Measurements from ENCODE around the gene TGFBR3. TPM values are rescaled to one million over a fixed set of nuclear protein-coding genes. Genes with fewer than 3 reads are reported as not detected.

The TGFBR3 gene
- total RNA-seq, 2 donors from 2014 or later: 60.8 to 62.4 TPM

DNA sequence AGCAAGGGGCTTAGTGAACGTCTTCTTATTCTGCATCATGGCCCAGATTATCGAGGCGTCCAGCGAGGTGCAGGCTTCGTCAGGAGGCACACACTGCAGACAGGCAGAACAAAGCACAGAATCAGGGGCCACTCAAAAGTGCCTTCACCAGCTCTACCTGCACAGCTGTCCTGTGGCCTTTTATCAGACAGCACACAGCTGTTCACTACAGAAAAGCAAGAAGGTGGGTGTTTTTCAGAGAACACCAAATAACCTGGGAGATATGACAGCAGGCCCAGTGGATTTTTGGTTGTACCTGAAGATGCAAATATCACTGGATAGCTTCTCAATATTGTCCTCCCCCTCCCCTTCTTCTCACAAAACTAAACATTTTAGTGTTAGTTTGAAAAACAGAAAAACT, 177.3 kb downstream of the TGFBR3 start:
- no peak for TF ChIP-seq CTCF (IDR thresholded peaks at IDR 0.05)
- DNase-seq (ENCODE audit: low spot score): no peak
- no peaks in the 10 kb centered on the region for H3K27me3 ChIP-seq (replicated peaks; ENCODE audit: insufficient read depth)
- no peaks in the 10 kb centered on the region for H3K36me3 ChIP-seq
- peaks cover 14 to 15% of the 10 kb centered on the region in 2 donors for H3K4me1 ChIP-seq (ENCODE audit: control insufficient read depth in 1 of 2, low read depth in 2 of 2)
- H3K9me3 ChIP-seq: no peaks in the 10 kb centered on the region
- no peak overlapping the region for H3K27ac ChIP-seq
- ATAC-seq (ENCODE audit: insufficient number of reproducible peaks, low FRiP score, low read depth): no peak
- H3K4me3 ChIP-seq: no peak overlapping the region

- H3K9me3 ChIP-seq: no peaks in the 10 kb centered on the region
- H3K36me3 ChIP-seq: no peaks in the 10 kb centered on the region
- H3K4me1 ChIP-seq (ENCODE audit: control insufficient read depth in 1 of 2, low read depth in 2 of 2): peaks cover 7% of the 10 kb centered on the region in 2 donors
- H3K27ac ChIP-seq: no peak overlapping the region
- DNase-seq (ENCODE audit: low spot score): no peak
- H3K27me3 ChIP-seq (replicated peaks; ENCODE audit: insufficient read depth): no peaks in the 10 kb centered on the region
- no peak for TF ChIP-seq CTCF (IDR thresholded peaks at IDR 0.05)
- no peak overlapping the region for H3K4me3 ChIP-seq
- ATAC-seq (ENCODE audit: insufficient number of reproducible peaks, low FRiP score, low read depth): no peak
Measured at GRCh38 chr1:91707890-91708218, 178.1 kb downstream of the TGFBR3 start.

DNA sequence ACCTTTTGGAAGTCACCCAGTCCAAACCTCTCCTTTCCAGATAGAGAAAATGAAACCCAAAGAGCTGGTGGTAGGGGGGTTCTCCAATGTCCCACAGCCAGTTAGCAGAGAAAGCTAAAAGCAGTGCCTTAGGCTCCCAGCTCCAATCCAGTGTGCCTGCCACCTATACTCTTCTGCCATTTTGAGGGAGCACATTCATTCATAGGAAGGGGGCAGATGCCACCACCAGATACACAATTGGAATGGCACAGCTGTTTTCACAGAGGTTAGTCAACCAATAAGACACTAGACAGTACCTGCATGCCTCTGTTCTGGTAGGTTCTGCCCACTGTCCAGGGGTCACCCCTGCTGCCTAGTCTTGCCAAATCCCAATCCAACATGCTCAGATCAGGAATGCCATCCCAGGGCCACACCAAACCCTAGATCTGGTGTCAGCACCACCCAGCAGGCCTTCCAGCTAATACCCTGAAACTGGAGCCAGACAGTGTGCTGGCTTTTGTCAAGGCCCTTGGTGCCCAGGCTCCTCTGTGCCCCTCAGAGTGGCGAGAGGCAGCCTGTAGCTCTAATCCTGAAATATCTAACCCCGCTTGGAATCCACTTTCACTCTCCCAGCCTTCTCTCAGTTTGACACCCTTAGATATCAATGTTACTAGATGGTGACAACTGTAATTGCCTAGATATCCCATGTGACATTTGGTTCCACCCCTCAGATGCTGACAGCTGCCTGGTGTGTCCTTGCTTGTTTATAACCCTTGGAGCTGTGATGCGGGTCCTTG, 178.6 kb downstream of the TGFBR3 start:
- no peak for TF ChIP-seq CTCF (IDR thresholded peaks at IDR 0.05)
- no peak for ATAC-seq (ENCODE audit: insufficient number of reproducible peaks, low FRiP score, low read depth)
- no peak for DNase-seq (ENCODE audit: low spot score)
- Histone ChIP-seq H3K4me3 (no peak overlapping the region), H3K27ac (no peak overlapping the region), H3K27me3 (replicated peaks; ENCODE audit: insufficient read depth) (no peaks in the 10 kb centered on the region), H3K9me3 (no peaks in the 10 kb centered on the region), H3K36me3 (no peaks in the 10 kb centered on the region), H3K4me1 (ENCODE audit: control insufficient read depth in 1 of 2, low read depth in 2 of 2) (peaks cover 1 to 3% of the 10 kb centered on the region in 2 donors)

DNA sequence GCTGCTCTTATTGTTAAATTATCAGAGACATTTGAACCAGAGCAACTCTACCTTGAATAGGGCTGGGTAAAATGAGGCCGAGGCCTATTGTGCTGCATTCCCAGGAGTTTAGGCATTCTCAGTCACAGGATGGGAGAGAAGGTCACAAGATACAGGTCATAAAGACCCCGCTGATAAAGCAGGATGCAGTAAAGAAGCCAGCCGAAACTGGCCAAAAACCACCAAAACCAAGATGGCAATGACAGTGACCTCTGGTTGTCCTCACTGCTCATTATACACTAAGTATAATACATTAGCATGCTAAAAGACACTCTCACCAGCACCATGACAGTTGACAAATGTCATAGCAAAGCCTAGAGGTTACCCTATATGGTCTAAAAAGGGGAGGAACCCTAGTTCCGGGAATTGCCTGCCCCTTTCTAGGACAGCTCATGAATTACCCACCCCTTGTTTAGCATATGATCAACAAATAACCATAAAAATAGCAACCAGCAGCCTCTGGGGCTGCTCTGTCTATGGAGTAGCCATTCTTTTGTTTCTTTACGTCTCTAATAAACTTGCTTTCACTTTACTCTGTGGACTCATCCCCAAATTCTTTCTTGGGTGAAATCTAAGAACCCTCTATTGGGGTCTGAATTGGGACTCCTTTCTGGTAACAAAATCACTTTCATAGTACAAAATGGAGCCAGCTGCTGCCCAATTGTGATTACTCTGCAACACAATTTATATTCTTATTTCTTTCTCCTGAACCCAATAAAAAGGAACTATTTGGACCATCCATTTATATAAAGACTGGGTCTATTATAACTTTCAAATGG, 179.6 kb downstream of the TGFBR3 start:
- no peak for TF ChIP-seq CTCF (IDR thresholded peaks at IDR 0.05)
- H3K27ac ChIP-seq: no peak overlapping the region
- no peaks in the 10 kb centered on the region for H3K4me1 ChIP-seq (ENCODE audit: control insufficient read depth in 1 of 2, low read depth in 2 of 2)
- no peak overlapping the region for H3K4me3 ChIP-seq
- no peaks in the 10 kb centered on the region for H3K27me3 ChIP-seq (replicated peaks; ENCODE audit: insufficient read depth)
- no peaks in the 10 kb centered on the region for H3K36me3 ChIP-seq
- DNase-seq (ENCODE audit: low spot score): no peak
- no peak for ATAC-seq (ENCODE audit: insufficient number of reproducible peaks, low FRiP score, low read depth)
- H3K9me3 ChIP-seq: no peaks in the 10 kb centered on the region

GRCh38 chr1:91704746-91705145, 181.2 kb downstream of the TGFBR3 start:
- no peaks in the 10 kb centered on the region for H3K27me3 ChIP-seq (replicated peaks; ENCODE audit: insufficient read depth)
- DNase-seq (ENCODE audit: low spot score): no peak
- no peak overlapping the region for H3K27ac ChIP-seq
- no peak for ATAC-seq (ENCODE audit: insufficient number of reproducible peaks, low FRiP score, low read depth)
- H3K4me1 ChIP-seq (ENCODE audit: control insufficient read depth in 1 of 2, low read depth in 2 of 2): no peaks in the 10 kb centered on the region
- no peaks in the 10 kb centered on the region for H3K36me3 ChIP-seq
- no peaks in the 10 kb centered on the region for H3K9me3 ChIP-seq
- H3K4me3 ChIP-seq: no peak overlapping the region
- no peak for TF ChIP-seq CTCF (IDR thresholded peaks at IDR 0.05)
